GM19438 (cell line): ENCODE results near the gene HNF1B.
"Not testable (repeated sequence)": the region's sequence is repeated elsewhere in the genome, so short reads cannot be mapped to it uniquely, and the experiment has no call there.

Experiments
- ATAC-seq: cut with Tn5 transposase; IDR thresholded peaks from one replicate; pipeline ENCODE4 v1.9.1; 2021; ENCODE audit warnings: low read depth; ENCODE audit not compliant: unreplicated experiment

Gene HNF1B

GRCh38 chr17:37744961-37745800 is at the start of gene HNF1B:
Gene HNF1B, minus strand, starts transcription at chr17:37745059. Its CDS starts 175 bp downstream, at chr17:37744884.
- ATAC-seq = peak; percentile 53

DNA sequence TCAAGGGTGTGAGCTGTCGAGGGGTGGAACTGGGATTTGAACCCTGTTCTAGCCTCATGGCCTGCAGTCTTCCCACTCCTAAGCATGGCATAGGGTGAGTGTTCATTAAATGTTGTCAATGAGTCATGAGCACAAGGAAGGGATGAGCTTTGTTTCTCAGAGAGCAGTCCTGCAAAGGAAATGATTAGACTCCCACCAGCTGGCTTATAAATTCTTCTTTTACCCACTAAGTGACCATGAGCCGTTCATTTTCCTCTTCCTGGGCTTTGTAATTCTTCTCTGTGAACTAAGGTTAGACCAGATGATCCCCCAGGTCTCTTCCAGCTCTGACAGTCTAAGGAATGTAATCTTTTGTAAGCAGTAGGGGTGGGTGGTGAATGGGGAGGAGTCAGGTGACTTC is 47.9 kb upstream of the HNF1B start:
- no peak for ATAC-seq

DNA sequence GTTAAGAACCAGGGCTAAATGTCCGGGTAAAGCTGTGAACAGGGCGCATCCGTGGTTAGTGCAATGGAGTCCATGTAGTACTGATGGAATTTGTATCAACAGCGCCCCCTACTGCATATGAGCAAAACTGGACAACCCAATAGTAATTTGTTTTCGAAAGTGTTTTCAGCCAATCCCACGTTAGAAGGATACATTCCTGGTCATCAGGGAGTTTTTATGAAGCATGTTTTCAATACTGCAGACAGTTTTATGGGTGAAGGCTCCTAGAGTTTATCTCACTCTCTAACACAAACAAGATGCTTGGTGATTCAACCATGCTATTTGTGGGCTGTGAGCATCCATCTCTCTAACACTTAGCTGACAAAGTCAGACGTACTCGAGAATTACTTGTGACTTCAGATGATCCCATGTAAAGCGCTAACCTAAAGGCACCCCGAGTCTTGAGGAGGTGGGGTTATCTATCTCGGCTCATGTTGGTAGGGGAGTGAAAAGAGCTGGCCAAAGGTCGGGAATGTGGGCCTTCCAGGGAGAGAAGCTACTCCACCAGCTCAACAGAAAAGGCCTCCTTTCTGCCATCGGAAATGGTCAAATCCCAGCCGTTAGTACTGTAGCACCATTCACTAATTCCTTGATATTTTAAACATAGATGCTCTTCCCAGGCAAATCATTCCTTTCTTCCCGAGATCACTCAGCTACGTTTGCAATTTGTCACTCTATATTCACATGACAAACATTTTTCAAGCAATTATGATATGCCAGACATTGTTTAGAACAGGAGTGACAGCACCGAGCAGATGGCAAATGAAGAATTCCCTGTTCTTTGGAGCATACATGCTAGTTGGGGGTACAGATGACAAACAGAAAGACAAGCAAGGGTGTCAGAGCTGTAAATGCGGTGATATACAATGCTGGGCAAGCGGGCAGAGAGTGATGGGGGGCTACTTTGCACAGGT is 46.9 kb upstream of the HNF1B start:
- no peak for ATAC-seq

GRCh38 chr17:37789771-37790541 is 45.1 kb upstream of the HNF1B start:
- ATAC-seq = no peak

- no peak for ATAC-seq
These were observed 44.2 kb upstream of the HNF1B start for GRCh38 chr17:37789021-37789565.

DNA sequence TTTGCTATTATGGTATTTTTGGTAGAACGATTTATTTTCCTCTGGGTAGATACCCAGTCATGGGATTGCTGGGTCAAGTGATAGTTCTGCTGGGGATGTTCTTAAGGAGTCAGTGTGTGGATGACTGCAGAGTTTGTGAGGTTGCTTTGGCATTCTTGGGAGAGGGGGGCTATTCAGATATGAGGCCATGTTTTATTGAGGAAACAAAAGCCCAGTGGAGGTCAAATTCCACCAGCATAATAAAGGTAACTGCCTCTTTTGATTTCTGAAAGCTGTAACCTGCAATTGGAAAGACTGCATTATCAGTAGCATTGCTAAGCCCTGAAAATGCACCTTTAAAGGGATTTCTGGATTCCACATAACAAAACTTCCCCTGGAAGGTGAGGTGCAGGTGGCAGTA is 43.7 kb upstream of the HNF1B start:
- ATAC-seq = no peak

DNA sequence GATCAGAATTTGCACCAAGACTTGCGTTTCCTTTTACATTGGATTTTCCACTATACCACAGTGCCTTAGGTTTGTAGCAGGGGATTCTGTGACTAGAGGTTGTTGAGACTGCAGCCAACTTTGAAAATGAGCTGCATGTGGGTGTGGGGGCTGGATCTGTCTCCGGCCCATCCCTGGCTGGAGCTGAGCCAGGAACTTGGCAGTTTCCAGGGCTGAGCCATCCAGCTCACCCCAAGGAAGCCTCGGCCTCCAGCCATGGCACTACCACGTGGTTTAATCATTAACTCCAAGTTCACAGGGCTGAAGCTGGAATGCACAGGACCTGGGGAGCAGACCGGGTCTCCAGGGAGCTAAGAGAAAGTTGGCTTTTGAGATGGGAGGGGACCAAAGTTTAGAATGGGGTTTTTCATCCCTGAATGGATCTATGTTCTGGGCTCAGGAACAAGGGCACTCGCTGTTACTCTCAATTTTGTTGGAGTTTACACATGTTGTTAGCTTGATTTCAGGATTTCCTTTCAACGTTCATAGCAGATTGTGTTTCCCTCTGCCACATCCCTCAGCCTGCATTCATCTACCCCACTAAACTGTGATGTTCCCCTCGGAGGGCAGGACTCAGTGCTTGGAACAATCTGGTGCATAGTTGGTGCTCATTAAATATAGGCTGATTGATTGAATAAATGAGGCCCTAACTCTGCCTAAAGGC is 42.3 kb upstream of the HNF1B start:
- no peak for ATAC-seq

GRCh38 chr17:37786481-37786880 is 41.6 kb upstream of the HNF1B start:
- ATAC-seq = no peak

- not testable (repeated sequence) for ATAC-seq
These were observed 37.6 kb upstream of the HNF1B start for GRCh38 chr17:37782460-37782859.

GRCh38 chr17:37781451-37781850 is 36.6 kb upstream of the HNF1B start:
- no peak for ATAC-seq

DNA sequence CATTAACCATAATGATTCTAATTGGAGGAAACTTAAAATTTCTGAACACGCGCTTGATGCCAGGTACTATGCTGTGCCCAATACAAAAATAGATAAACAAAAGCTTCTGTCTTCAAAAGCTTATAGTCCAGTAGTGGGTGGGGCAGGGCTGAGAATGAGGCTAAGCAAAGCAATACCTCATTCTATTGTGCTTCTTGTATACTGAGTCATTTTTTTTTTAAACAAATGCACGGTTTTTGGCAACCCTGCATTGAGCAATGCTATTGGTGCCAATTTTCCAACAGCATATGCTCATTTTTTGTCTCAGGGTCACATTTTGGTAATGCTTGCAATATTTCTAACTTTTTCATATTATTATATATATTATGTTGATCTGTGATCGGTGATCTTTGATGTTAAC is 34.7 kb upstream of the HNF1B start:
- ATAC-seq = no peak

DNA sequence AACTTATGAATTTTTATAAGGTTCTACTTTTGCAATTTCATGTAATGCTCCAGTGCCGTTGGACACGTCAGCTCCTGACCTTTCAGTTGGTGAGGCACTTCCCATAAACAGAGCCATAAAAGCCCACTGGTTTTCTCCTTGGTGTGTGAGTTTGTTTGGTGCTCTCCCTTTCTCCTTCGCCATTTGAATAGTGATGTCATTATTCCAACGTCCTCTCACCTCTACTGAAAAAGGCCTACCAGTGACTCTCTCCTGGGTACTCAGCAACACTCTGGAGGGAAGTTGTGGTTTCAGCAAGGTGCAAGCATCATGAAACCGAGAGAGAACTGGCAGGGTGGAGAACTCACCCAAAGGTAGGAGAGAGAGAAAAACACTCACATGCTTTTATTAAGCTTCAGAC is 29.6 kb upstream of the HNF1B start:
- peak; percentile 87 for ATAC-seq

GRCh38 chr17:37772982-37773381 is 28.1 kb upstream of the HNF1B start:
- ATAC-seq = no peak

GRCh38 chr17:37770631-37771518 is 26.0 kb upstream of the HNF1B start:
- ATAC-seq = no peak

DNA sequence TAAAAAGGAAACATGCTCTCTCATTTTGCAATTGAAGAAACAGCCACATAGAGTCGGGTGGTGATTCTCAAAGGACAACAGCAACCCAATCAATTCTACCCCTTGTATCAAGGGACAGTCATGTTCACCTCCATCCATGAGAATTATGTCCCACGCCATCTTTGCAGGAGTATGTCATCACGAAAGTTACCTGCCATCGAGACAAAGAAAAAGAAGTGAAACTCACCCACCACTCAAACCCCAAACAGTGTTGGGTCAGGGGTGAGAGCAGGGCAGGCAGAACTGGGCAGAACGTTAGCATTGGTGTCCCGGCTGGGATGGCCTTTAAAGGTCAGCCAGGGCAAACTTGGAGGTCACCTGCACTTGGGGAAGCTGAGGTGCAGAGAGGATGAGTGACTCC is 24.2 kb upstream of the HNF1B start:
- no peak for ATAC-seq

- ATAC-seq = no peak
These were observed 23.6 kb upstream of the HNF1B start for GRCh38 chr17:37768438-37768837.

DNA sequence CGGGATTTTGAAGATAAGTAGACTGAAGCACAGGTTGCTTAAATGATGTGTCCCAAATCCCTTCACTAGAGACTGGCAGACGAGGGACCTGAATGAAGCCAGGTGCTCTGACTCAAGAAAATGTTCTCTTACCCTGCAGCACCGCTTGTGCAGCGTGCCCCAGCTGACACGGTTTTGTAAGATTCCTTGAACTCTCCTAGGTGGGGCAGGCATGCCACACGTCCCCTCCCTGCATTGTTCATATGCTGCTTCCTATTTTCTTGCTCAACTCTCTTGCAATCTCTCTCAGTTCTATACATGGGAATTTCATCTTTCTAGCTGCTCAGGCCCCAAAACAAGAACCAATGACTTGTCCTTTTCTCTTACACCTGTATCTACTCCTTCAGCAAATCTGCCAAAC is 22.1 kb upstream of the HNF1B start:
- ATAC-seq = no peak

DNA sequence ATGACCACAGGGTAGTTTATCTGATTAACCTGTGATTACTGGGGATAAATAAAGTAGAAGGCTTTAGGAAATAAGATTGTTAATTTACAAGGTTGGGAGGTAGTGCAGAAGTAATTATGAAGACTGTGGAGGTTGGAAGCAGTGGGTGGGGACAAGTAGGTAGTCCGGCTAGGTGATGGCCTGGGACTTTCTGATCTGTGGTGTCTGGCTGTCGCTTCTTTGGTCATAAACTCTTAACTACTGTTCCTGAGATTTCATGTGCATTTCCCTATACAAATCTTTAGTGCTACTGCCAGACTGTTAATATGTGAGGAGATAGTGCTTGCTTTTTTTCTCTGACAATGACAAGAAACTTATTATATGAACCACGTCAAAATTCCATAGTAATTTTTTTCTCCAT is 19.5 kb upstream of the HNF1B start:
- no peak for ATAC-seq

- ATAC-seq = no peak
These were observed 17.8 kb upstream of the HNF1B start for GRCh38 chr17:37762666-37763065.
